Measurements from ENCODE around the gene ROCK2. TPM values are rescaled to one million over a fixed set of nuclear protein-coding genes. Genes with fewer than 3 reads are reported as not detected.
"Not testable (repeated sequence)": the region's sequence is repeated elsewhere in the genome, so short reads cannot be mapped to it uniquely, and the experiment has no call there.

The ROCK2 gene
- total RNA-seq, 1 donor from 2014 or later: 37.1 TPM

DNA sequence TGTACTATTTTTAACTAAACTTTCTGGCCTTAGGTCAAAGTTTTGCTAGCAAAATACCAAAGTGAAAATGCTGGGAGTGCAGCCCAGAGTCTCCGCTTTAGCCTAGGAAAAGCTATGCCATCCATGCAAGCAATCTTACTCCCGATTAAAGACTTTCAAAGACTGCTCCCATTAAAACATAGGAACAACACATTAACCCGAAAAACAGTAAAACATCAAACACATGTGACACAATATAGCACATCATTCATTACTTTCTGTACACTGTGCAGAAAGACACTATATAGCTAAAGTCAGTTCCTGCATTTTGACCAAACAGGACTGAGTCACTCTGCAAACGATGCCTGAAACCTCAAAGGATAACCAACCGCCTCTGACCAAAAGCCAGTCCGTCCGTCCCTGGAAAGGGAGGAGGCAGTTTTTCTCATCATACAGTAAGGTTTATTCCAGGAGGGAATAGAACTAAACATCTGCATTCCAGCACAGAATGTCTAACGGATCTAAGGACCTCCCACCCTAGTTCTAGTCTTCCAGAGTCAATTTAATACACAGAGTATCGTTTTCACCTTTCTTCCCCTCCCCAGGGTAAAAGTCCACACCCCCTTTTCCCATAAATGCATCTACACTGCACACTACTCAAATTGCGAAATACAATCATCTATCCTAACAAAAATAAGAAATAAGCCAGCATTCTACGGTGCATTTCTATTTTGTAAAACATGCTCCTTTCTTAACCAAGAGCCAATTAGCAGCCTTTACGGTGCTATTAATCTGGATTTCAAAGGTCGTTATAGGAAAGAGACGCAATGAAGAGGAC, 1.7 kb downstream of the ROCK2 start:
- DNase-seq (ENCODE audit: low read depth in 2 of 2): peak; percentile 50 to 62

DNA sequence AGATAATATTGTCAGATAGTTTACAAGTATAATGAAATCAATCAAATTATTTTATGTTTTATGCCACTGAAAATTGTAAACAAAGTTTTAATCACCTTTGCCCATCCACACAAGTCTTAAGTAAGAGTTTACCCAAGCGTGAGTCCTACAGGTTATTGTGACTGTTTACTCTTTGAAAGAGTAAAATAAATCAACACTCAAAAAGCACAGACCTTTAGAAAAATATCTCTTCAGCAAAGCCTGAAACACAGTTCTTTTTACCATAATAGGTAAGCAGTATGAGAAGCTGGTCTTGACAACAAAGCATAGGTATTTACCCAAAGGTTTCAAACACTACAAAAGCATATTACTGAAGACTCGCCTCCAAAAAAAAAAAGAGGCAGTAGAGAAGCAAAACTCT, 3.7 kb downstream of the ROCK2 start:
- DNase-seq (ENCODE audit: low read depth in 2 of 2): no peak

DNA sequence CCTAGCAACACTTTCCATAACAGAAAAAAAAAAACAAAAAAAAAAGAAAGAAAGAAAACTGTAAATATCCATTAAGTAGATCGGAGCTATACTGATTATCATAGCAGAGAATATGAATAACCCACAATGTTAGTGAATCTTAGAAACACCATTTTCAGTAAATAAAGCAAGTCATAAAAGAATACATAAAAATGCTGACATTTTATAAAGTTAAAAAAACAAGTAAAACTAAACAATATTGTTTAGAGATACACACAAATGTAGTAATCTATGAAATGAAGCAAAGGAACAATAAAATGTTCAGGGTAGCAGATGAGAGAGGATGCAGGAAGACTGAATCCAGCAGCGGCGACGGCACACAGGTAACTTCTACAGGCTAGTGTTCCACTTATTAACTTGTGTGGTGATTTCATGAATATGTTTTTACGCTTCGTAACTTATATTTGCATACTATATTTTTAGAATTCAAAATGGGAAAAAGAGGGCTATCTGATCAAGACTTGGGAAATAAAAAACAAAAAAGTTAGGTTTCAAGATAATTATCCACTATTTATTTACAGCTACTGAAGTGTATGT, 4.8 kb downstream of the ROCK2 start:
- no peak for DNase-seq (ENCODE audit: low read depth in 2 of 2)

DNA sequence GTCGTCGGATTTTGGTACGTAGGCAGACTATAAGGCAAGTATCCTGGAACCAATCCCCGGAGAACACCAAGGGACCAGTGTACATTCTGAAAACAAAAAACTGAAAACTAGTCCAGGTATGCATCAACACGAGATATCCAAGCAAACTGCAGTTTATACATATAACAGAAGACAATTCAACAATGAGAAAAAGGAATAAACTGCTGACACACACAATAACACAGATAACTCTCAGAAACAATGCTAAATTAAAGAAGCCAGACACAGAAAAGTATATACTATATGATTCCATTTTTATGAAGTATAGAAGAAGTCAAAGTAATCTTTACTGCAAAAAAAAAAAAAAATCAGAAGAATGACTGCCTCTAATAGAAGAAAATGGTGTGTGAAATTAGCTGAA, 5.9 kb downstream of the ROCK2 start:
- no peak for DNase-seq (ENCODE audit: low read depth in 2 of 2)

DNA sequence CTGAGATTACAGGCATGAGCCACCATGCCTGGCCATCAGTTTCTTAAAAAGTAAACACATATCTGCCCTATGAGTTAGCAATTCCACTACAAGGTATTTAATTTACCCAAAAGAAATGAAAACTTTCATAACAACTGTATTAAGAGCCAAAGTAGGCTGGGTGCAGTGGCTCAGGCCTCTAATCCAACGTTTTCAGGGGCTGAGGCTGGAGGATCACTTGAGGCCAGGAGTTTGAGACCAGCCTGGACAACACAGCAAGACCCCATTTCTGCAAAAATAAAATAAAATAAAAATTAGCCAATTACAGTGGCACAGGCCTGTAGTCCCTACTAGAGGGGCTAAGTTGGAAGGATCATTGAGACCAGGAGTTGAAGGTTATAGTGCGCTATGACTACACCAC, 6.5 kb downstream of the ROCK2 start:
- no peak for DNase-seq (ENCODE audit: low read depth in 2 of 2)

DNA sequence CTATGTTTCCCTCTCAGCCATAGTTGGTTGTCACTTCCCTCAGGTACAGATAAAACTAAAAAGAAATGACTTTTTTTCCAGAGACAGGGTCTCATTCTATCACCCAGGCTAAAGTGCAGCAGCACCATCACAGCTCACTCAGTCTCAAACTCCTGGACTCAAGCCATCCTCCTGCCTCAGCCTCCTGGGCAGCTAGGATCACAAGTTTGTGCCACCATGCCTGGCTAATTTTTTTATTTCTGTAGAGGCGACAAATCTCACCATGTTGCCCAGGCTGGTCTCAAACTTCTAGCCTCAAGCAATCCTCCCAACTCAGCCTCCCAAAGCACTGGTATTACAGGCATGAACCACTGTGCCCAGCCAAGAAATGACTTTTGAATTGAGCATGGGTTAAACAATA, 8.2 kb downstream of the ROCK2 start:
- DNase-seq (ENCODE audit: low read depth in 2 of 2): no peak

DNA sequence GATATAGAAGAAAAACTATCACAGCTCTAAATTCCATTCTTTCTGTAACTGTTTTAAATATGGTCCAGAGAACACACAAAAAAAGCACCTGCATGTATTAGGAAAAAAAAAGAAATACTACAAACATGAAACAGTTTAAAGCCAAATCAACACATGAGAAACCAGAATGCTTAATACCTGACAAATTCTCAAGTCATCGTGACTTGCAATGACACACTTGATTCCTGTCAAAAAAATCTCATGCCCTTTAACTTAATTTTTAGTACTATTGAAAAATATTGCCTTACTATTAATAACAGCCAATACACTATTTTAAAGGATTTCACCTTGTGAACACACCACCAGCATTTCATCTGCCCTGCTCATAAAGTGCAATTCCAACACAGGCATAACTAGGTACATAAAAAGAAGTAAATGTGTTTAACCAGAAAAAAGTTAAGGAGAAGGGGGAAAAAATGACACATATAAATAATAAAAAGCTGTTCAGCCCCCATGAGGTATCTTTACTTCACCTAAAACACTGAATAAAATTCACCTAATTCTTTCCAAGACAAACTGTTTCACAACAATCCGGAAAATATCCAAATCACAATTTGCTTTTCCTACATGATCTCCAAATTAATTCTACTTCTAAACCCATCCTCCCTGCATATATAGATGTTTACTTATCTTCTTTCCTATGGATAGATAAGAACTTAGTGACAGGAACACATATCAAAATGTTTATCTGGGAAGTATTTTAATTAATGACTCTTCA, 10.8 kb downstream of the ROCK2 start:
- DNase-seq (ENCODE audit: low read depth in 2 of 2): no peak

DNA sequence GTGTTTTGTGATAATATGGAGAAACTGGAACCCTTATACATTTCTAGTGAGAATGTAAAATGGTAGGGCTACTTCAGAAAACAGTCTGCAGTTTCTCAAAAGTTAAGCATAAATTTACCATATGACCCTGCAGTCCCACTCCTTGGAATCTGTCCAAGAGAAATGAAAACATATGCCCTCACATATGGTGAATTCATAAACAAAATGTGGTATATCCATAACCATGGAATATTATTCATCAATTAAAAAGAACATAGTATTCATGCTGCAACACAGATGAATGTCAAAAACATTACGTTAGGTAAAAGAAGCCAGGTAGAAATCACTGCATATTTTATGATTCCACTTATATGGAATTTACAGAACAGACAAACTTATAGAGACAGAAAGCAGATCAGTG, 11.8 kb downstream of the ROCK2 start:
- DNase-seq (ENCODE audit: low read depth in 2 of 2): no peak

DNA sequence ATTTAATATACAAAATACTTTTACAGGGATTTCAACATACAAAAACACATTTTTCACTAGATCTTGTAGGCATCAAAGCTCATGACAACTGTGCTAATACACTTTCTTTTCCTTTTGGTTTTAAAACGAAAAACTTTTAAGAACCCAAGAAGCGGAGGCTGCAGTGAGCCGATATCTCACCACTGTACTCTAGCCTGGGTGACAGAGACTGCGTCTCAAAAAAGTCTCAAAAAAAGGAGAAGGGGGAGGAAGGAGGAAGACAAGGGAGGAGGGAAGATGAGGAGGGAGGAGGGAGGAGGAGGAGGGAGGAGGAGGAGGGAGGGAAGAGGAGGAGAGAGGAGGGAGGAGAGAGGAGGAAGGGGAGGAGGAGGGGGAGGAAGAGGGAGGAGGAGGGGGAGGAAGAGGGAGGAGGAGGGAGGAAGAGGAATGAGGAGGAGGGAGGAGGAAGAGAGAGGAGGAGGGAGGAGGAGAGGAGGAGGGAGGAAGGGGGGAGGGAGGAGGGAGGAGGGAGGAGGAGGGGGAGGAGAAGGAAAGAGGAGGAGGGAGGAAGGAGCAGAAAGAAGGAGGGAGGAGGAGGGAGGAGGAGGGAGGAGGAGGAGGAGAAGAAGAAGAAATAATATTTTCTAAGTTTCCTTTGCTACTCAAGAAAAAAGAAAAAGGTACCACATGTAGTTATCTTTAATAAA, 13.8 kb downstream of the ROCK2 start:
- no peak for DNase-seq (ENCODE audit: low read depth in 2 of 2)

DNA sequence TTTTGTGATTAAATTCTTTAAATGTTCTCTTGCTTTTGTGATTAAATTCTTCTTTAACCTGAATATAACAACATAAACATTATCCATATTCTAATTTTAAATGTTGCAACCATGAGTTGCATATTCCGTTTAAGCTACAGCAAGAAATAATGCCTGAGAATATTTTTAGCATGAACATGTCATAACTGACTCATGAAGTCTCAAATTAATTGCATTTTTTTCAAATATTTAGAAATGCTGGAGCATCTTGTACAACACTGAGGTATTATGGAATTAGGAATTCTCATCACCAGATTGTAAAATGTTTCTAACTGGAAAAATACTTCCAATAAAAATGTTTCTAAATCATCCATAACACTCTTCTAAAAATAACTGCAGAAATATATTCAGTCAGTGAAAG, 14.7 kb downstream of the ROCK2 start:
- no peak for DNase-seq (ENCODE audit: low read depth in 2 of 2)

DNA sequence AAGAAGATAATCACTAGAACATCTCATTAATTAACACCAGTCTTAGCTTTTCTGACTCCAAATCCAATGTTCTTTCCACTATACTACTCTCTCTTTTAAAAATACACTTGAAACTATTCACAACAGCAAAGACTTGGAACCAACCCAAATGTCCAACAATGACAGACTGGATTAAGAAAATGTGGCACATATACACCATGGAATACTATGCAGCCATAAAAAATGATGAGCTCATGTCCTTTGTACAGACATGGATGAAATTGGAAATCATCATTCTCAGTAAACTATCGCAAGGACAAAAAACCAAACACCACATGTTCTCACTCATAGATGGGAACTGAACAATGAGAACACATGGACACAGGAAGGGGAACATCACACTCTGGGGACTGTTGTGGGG, 15.9 kb downstream of the ROCK2 start:
- not testable (repeated sequence) for DNase-seq (ENCODE audit: low read depth in 2 of 2)

DNA sequence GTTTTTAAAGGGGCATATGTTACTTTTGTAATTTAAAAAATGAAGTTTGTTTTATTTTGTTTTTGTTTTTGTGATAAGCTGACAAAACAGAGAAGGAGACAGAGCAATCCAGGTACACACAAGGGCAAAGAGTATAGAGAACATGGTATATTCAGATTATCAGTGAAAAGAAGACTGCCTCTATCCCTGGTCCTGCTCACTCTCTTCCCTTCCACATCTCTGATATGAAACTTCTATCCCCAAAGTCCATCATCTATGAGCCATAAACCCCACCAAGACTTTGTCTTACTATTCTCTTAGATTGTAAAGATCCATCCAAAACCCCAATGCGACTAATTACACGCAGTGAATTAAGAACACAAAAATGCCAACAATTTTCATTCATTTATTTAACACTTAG, 16.6 kb downstream of the ROCK2 start:
- DNase-seq (ENCODE audit: low read depth in 2 of 2): no peak

DNA sequence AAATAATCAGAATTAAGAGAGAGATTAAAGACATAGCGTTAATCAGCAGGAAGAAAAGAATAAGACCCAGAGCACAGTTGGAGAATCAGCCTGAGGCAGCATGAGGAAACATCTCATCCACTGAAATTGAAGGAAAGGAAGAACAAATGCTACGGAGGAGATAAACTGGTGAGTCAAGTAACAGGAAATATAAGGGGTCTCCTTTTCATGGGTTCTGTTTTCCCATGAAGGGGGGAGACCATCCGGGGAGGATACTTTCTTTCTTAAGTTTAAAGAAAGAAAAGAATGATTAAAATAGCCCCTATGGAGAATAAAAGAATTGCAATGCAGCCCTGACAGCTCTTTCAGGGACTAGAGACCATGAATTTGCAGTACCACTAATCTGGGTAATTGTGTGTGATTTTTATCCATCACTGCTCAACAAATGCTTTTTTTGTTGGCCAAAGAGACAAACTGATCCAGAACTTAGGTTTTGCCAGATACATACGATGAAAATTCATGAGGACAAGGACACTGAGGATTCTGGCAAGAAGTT, 17.7 kb downstream of the ROCK2 start:
- peak in 1 of 2 donors; percentile 21 for DNase-seq (ENCODE audit: low read depth in 2 of 2)

DNA sequence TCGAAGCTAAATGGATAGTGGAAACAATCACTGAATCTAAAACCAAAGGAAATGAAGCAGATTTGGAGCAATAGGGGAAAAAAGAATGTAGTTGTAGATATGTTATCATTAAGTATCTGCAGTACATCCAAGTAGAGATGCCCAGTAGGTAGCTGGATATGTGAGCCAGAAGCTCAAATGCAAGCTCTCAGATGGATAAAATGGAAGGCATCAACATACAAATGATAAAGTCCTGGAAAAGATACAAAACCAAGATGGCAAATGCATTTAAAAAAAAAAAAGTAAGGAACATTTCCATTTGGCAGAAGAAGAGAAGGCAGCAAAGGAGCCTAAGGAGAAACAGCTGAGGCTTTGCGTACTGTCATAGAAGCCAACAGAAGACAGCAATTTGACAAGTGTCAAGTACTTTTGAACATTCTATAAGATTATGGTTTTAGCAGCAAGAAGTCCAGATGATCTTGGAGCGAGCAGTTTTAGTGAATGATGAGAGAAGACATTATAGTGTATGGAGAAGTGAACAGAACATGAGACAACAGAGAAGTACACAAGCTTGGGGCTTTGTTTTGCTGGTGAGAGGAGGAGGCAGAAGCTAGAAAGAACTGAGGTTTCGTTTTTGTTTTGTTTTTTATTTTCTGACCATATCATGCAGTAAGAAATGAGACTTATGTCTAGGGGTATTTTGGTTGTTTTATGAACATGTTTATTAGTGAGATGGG, 18.3 kb downstream of the ROCK2 start:
- DNase-seq (ENCODE audit: low read depth in 2 of 2): no peak

DNA sequence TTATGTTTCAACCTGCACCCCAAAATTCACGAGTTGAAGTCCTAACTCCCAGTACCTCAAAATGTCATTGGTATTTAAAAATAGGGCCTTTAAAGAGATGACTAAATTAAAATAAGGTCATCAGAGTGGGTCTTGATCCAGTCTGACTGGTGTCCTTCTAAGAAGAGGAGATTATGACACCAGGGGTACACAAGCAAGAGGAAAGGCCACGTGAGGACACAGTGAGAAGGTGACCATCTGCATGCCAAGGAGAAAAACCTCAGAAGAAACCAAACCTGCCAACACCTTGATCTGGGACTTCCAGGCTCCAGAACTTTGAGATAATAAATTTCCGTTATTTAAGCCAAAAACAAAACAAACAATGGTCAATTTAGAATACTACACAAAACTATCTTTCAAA, 22.6 kb downstream of the ROCK2 start:
- DNase-seq (ENCODE audit: low read depth in 2 of 2): no peak

DNA sequence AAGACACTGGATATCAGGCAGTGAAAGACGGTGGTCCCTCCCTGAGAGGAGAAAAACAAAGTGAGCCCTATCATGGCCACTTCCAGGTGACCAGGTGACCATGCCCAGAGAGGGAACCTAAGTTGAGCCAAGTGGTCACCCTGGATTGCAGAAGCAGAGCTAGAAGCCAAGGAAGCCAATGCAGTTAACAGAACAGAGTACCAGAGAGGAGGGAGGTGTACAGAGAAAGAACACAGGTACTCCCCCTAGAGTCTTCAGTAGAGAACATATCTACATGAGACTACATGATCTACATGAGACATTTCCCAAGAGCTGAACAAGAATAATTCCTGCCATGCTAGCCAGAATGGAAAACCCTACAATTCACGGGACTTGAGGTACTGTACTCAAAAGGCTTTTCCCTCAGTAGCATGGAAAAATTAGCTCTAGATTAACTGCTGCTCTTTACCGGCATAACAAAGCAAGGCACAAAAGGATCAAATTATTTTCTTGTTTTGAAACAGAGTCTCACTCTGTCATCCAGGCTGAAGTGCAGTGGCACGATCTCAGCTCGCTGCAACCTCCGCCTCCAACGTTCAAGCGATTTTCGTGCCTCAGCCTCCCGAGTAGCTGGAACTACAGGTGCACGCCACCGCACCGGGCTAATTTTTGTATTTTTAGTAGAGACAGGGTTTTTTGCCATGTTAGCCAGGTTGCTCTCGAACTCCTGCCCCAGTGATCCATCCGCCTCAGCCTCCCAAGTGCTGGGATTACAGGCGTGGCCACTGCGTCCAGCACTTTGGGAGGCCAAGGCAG, 23.5 kb downstream of the ROCK2 start:
- no peak for DNase-seq (ENCODE audit: low read depth in 2 of 2)

DNA sequence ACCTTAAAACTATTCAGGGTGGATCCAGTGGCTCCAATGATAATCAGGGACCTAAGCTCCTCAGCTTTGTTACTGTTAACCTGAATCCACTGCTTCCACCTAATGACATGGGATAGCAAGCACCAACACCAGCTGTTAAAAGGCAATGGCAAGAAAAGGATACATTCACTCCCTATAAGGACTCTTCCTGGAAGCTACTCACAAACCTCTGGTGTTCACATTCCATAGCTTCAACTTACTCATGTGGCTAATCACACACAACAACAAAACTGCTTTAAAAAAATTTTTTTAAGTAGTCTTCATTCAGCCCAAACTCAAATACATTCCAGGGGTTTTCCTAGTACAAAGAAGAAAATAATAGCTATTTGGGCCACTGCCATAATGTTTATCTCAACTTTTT, 24.5 kb downstream of the ROCK2 start:
- DNase-seq (ENCODE audit: low read depth in 2 of 2): no peak

DNA sequence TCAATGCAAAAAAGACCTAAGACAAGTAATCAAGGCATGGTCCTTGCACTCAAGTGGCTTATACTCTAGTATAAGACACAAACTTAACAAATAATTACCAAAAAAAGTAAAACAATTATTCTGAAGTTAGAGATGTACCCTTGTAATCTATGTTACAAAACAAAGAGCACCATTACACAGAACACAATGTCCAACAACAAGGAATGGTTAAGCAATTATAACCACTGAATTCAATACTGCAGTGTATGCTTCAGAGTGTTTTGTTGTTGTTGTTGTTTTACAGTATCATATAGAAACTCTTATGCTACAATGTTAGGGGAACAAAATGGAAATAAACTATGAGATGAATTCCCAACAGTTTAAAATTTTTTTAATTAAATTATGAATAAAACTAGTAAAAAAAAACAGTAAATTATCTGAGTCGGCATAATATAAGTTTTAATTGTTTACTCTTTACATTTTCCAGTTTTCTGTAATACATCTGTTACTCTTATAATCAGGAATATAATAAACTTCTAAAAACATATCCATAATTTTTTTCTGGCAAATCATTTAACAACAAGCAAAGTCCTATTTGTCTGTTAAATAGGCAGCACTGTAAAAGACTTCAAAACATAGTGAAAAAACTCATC, 29.2 kb downstream of the ROCK2 start:
- DNase-seq (ENCODE audit: low read depth in 2 of 2): no peak

DNA sequence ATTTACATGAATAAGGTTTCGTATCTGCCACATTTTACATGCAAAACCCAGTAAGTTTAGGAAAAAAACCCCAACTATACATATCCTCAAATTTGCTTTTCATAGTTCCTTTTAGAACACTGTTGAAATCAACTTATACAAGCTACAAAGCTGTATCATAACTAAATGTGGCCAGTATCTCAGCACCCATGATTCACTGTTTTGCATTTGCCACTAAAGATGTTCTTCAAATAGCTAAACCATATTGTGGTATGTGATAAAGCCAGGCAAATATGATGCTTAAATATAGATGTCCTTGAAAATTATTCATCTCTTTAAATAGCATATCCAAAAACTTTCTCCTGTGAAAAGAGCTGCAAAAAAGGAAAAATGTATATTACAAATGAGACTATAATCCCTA, 29.9 kb downstream of the ROCK2 start:
- DNase-seq (ENCODE audit: low read depth in 2 of 2): no peak

Measured in lung microvascular endothelial cell (primary cell).